ENCODE results near the gene TNNC1.

- TF ChIP-seq SP1 (IDR thresholded peaks at IDR 0.05): peak; percentile 43
- TF ChIP-seq TAF1 (conservative IDR thresholded peaks at IDR 0.05): no peak
- no peak for TF ChIP-seq CTCF (IDR thresholded peaks at IDR 0.05; ENCODE audit: low read depth, low read length, missing input control)
- no peak for TF ChIP-seq REST (IDR thresholded peaks at IDR 0.05)
- TF ChIP-seq GABPA (IDR thresholded peaks at IDR 0.05 in 1 of 2, conservative IDR thresholded peaks at IDR 0.05 in 1 of 2): no peak
- no peak for TF ChIP-seq YY1 (IDR thresholded peaks at IDR 0.05)
- TF ChIP-seq ZBTB33 (IDR thresholded peaks at IDR 0.05): no peak
- no peak for TF ChIP-seq MAX (IDR thresholded peaks at IDR 0.05)
- TF ChIP-seq NR2F2 (IDR thresholded peaks at IDR 0.05): peak; percentile 99
- TF ChIP-seq FOXA1 (IDR thresholded peaks at IDR 0.05): no peak
- peak in 1 of 2 donors; percentile 6 for TF ChIP-seq RAD21 (IDR thresholded peaks at IDR 0.05)
- no peak for TF ChIP-seq JUND (IDR thresholded peaks at IDR 0.05)
Observed at GRCh38 chr3:52494886-52495495, 41.1 kb upstream of the TNNC1 start, which contains the start of gene STAB1.

Data from liver (tissue), 3 donors.